ENCODE data around the gene AGBL2. TPM values are rescaled to one million over a fixed set of nuclear protein-coding genes. Genes with fewer than 3 reads are reported as not detected.

AGBL2 gene
- total RNA-seq, 2 donors from 2014 or later = 0.95 TPM; not detected in 1

DNA sequence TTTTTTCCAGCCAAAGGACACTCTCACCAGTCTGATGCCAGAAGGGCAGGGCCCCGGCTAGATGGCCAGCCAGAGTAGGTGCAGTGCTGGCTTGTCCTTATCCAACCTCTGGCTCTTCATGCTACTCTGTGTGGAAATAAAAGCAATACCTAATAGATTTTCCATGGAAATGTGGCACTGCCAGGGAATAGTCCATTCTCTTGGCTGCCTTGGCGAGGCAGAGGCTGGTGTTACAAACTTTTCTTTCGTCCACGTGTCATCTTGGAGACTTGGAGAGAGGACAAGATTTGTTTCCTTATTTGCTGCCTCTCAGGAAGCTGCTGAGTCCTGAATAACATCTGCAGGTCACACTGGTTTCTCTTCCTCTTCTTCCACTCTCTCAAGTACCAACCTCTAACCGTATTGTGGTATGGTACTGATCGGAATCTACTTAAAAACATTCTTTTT lies 103.8 kb downstream of the AGBL2 start:
- DNase-seq (ENCODE audit: low spot score) (no peak), ATAC-seq (ENCODE audit: insufficient number of reproducible peaks, low FRiP score, low read depth) (no peak)
- Histone ChIP-seq H3K4me1 (ENCODE audit: control insufficient read depth in 1 of 2, low read depth in 2 of 2) (peaks cover 10 to 13% of the 10 kb centered on the region in 2 donors), H3K4me3 (no peak overlapping the region), H3K27me3 (replicated peaks; ENCODE audit: insufficient read depth) (no peaks in the 10 kb centered on the region), H3K27ac (no peak overlapping the region), H3K9me3 (no peaks in the 10 kb centered on the region), H3K36me3 (no peaks in the 10 kb centered on the region)
- TF ChIP-seq, protein P1, sequence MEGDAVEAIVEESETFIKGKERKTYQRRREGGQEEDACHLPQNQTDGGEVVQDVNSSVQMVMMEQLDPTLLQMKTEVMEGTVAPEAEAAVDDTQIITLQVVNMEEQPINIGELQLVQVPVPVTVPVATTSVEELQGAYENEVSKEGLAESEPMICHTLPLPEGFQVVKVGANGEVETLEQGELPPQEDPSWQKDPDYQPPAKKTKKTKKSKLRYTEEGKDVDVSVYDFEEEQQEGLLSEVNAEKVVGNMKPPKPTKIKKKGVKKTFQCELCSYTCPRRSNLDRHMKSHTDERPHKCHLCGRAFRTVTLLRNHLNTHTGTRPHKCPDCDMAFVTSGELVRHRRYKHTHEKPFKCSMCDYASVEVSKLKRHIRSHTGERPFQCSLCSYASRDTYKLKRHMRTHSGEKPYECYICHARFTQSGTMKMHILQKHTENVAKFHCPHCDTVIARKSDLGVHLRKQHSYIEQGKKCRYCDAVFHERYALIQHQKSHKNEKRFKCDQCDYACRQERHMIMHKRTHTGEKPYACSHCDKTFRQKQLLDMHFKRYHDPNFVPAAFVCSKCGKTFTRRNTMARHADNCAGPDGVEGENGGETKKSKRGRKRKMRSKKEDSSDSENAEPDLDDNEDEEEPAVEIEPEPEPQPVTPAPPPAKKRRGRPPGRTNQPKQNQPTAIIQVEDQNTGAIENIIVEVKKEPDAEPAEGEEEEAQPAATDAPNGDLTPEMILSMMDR (IDR thresholded peaks at IDR 0.05) = no peak

DNA sequence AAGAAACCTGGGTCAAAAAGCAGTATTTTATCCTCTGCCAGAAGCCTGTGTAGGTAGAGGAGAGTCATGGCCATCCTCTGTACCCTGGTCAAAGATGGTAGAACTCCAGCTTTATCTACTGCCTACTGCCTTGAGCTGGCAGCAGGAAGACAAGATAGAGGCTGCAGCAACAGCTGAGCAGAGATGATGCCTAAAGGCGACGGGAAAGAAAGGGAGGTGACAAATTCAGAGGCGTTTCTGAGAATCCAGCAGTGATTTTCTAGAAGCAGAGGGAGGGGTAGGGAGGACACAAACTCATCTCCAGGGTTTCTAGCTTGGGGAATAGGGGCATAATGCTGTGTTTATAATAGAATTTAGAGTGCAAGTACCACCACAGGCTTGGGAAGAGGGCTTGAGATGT lies 105.5 kb downstream of the AGBL2 start:
- DNase-seq (ENCODE audit: low spot score) = no peak
- ATAC-seq (ENCODE audit: insufficient number of reproducible peaks, low FRiP score, low read depth) = no peak
- TF ChIP-seq, protein P1 (IDR thresholded peaks at IDR 0.05) = no peak
- Histone ChIP-seq H3K27ac (no peak overlapping the region), H3K27me3 (replicated peaks; ENCODE audit: insufficient read depth) (no peaks in the 10 kb centered on the region), H3K36me3 (no peaks in the 10 kb centered on the region), H3K9me3 (no peaks in the 10 kb centered on the region), H3K4me3 (no peak overlapping the region), H3K4me1 (ENCODE audit: control insufficient read depth in 1 of 2, low read depth in 2 of 2) (peaks cover 10 to 13% of the 10 kb centered on the region in 2 donors)

Other genes starting within 250 kb of the AGBL2 start
- 100 to 1,000 TPM; 112 to 114 TPM for gene CELF1, start 162.2 kb downstream of the AGBL2 start, total RNA-seq
- gene PTPMT1, start 149.8 kb downstream of the AGBL2 start, total RNA-seq = 100 to 1,000 TPM in 1 of 2 donors, 10 to 100 TPM in 1; 69.9 to 112 TPM
- gene KBTBD4, start 136.4 kb downstream of the AGBL2 start, total RNA-seq = 10 to 100 TPM; 14.9 to 19.1 TPM
- 10 to 100 TPM; 29.9 to 75.7 TPM for gene NDUFS3, start 136.3 kb downstream of the AGBL2 start, total RNA-seq
- gene FAM180B, start 128.7 kb downstream of the AGBL2 start, total RNA-seq = 1 to 10 TPM in 1 of 2 donors, under 1 TPM in 1; 0.27 to 3.4 TPM
- 1 to 10 TPM; 2.0 to 2.8 TPM for gene C1QTNF4, start 121.0 kb downstream of the AGBL2 start, total RNA-seq
- gene MTCH2, start 72.8 kb downstream of the AGBL2 start, total RNA-seq = 10 to 100 TPM; 21.9 to 47.8 TPM
- 100 to 1,000 TPM; 188 to 238 TPM for gene FNBP4, start 52.0 kb upstream of the AGBL2 start, total RNA-seq
- gene NUP160, start 133.0 kb upstream of the AGBL2 start, total RNA-seq = 10 to 100 TPM; 22.2 to 40.8 TPM